HepG2 (cell line): Measurements from ENCODE around the gene RIN3. TPM values are rescaled to one million over a fixed set of nuclear protein-coding genes. Genes with fewer than 3 reads are reported as not detected.

Source experiments
- ATAC-seq: fragments of 200-7000 bp; cut with Tn5 transposase; 3 replicates; pipeline ENCODE4 v1.9.1; 2020; ENCODE audit warnings: mild to moderate bottlenecking, moderate library complexity
- BruUV-seq: library from RNA; stranded (reverse); fragments of 400-500 nt; replicated peaks from 2 replicates; lab custom pipeline; 2021; lab: Mats Ljungman, UMichigan
- CTCF ChIA-PET: fragments of 300-600 bp; formaldehyde crosslinking; extraction: SDS; loops from one replicate; lab custom pipeline; 2021; ENCODE audit warnings: low total read pairs, inconsistent platforms, low intra/inter-chr PET ratio; lab: Yijun Ruan, JAX
- POLR2A ChIA-PET: fragments of 350-600 bp; sonication (Branson Sonifier 250); formaldehyde crosslinking; loops from one replicate; lab custom pipeline; 2020; ENCODE audit warnings: antibody characterized with exemption, inconsistent platforms; lab: Yijun Ruan, JAX
- DNase-seq: peaks from one replicate; pipeline ENCODE4 v3.0.0-alpha.2; 2015; ENCODE audit warnings: low spot score
- FAIRE-seq: peaks from 3 replicates; lab custom pipeline; 2011; peaks lifted over from hg19 to GRCh38; lab: Jason Lieb, UNC
- H2AFZ ChIP-seq: one replicate; pipeline ENCODE4 v1.6.1; 2011; ENCODE audit warnings: low read length, inconsistent platforms
- H3K27ac ChIP-seq: fragments of 300-600 bp; 3 replicates; pipeline ENCODE4 v1.8.0; 2011; ENCODE audit warnings: mixed run types, mild to moderate bottlenecking, mixed read lengths, low read length, inconsistent platforms; ENCODE audit not compliant: insufficient read depth; ENCODE audit errors: extremely low read length
- H3K27me3 ChIP-seq, 2 experiments: fragments of 200-600 bp in 1 of 2; 2 replicates in 1 of 2; 3 replicates in 1 of 2; pipeline versions ENCODE4 v1.6.0 to v1.8.0; 2011; ENCODE audit warnings: low read length in 2 of 2, mild to moderate bottlenecking in 2 of 2, moderate library complexity in 2 of 2, inconsistent platforms in 1 of 2; ENCODE audit not compliant: insufficient read depth in 2 of 2, control insufficient read depth in 1 of 2
- H3K36me3 ChIP-seq, 2 experiments: fragments of 200-600 bp in 1 of 2; replicated peaks in 1 of 2; 2 replicates in 1 of 2; 3 replicates in 1 of 2; pipeline versions ENCODE4 v1.5.1 to v1.8.0; 2011; ENCODE audit warnings: low read length in 2 of 2, inconsistent platforms in 1 of 2; ENCODE audit not compliant: insufficient read depth in 2 of 2, control insufficient read depth in 1 of 2
- H3K4me1 ChIP-seq: 2 replicates; pipeline ENCODE4 v1.5.1; 2012; ENCODE audit warnings: low read length, inconsistent platforms; ENCODE audit not compliant: insufficient read depth
- H3K4me2 ChIP-seq: 2 replicates; pipeline ENCODE4 v1.6.0; 2011; ENCODE audit warnings: low read depth, low read length, inconsistent platforms
- H3K4me3 ChIP-seq, 3 experiments: fragments of 200-600 bp in 1 of 3; sonication (generic), shearing (Covaris generic) in 1 of 3; replicated peaks in 1 of 3; 2 replicates each; pipeline ENCODE4 v1.5.1; 2011 to 2016; ENCODE audit warnings: low read length in 3 of 3, inconsistent platforms in 2 of 3, low read depth in 2 of 3, mild to moderate bottlenecking in 2 of 3, control low read depth in 1 of 3, mixed read lengths in 1 of 3; ENCODE audit not compliant: insufficient read depth in 1 of 3
- H3K79me2 ChIP-seq: one replicate; pipeline ENCODE4 v1.6.1; 2011; ENCODE audit warnings: low read length, inconsistent platforms; ENCODE audit not compliant: insufficient read depth
- H3K9ac ChIP-seq: 2 replicates; pipeline ENCODE4 v1.6.0; 2011; ENCODE audit warnings: mild to moderate bottlenecking, low read depth, low read length, inconsistent platforms; ENCODE audit not compliant: insufficient read depth
- H3K9me3 ChIP-seq: 2 replicates; pipeline ENCODE4 v1.5.1; 2012; ENCODE audit warnings: mild to moderate bottlenecking, low read length
- H4K20me1 ChIP-seq: 2 replicates; pipeline ENCODE4 v1.6.0; 2011; ENCODE audit warnings: inconsistent platforms, mild to moderate bottlenecking, low read length, moderate library complexity; ENCODE audit not compliant: insufficient read depth
- GABPA ChIP-seq, 2 experiments: IDR thresholded peaks; 2 replicates each; pipeline ENCODE4 v1.6.1; 2011 to 2016; ENCODE audit warnings: low read depth in 2 of 2, low read length in 1 of 2, missing biosample characterization in 1 of 2, missing genetic modification characterization in 1 of 2
- MEF2D ChIP-seq: sonication (generic); formaldehyde crosslinking; IDR thresholded peaks from 2 replicates; pipeline ENCODE4 v1.5.1; 2020; ENCODE audit warnings: mild to moderate bottlenecking, missing genetic modification reagents
- PAX8 ChIP-seq: sonication (generic); formaldehyde crosslinking; IDR thresholded peaks from 2 replicates; pipeline ENCODE4 v1.8.0; 2022; ENCODE audit warnings: mild to moderate bottlenecking, missing genetic modification reagents, borderline replicate concordance
- PTBP1 ChIP-seq: fragments of 200-400 bp; formaldehyde crosslinking; IDR thresholded peaks from 2 replicates; pipeline ENCODE4 v1.6.1; 2018; ENCODE audit warnings: low read length, low read depth; ENCODE audit not compliant: poor library complexity, severe bottlenecking
- SOX13 ChIP-seq, 3 experiments: fragments of 450-650 bp in 1 of 3; sonication (generic) in 1 of 3; formaldehyde crosslinking in 1 of 3; IDR thresholded peaks in 2 of 3; conservative IDR thresholded peaks in 1 of 3; 2 replicates each; pipeline versions ENCODE4 v1.5.0 to v1.6.1; 2016 to 2020; ENCODE audit warnings: antibody characterized with exemption in 1 of 3, mild to moderate bottlenecking in 1 of 3, missing compliant biosample characterization in 1 of 3, missing genetic modification reagents in 1 of 3, moderate library complexity in 1 of 3
- ZFAT ChIP-seq: sonication (generic); formaldehyde crosslinking; conservative IDR thresholded peaks from 2 replicates; pipeline ENCODE4 v1.8.1; 2023; ENCODE audit warnings: missing genetic modification reagents, inconsistent platforms
- ZFYVE20 ChIP-seq: sonication (generic); formaldehyde crosslinking; IDR thresholded peaks from 2 replicates; pipeline ENCODE4 v1.8.0; 2023; ENCODE audit warnings: low read depth, mild to moderate bottlenecking, moderate library complexity, missing genetic modification reagents, borderline replicate concordance
- ZKSCAN1 ChIP-seq: fragments of 150-350 bp; IDR thresholded peaks from 2 replicates; pipeline ENCODE4 v1.6.1; 2014; ENCODE audit warnings: low read length
- ZMYM3 ChIP-seq: sonication (generic); formaldehyde crosslinking; IDR thresholded peaks from 2 replicates; pipeline ENCODE4 v1.5.1; 2020; ENCODE audit warnings: mild to moderate bottlenecking, missing genetic modification reagents
- ZNF292 ChIP-seq: sonication (generic); formaldehyde crosslinking; IDR thresholded peaks from 2 replicates; pipeline ENCODE4 v1.8.1; 2022; ENCODE audit warnings: mild to moderate bottlenecking, low read depth, missing genetic modification reagents, borderline replicate concordance
- ZNF563 ChIP-seq: sonication (generic); formaldehyde crosslinking; IDR thresholded peaks from 2 replicates; pipeline ENCODE4 v1.8.0; 2022; ENCODE audit warnings: mild to moderate bottlenecking, moderate library complexity, missing genetic modification reagents
- WGBS: methylation state at CpG from one replicate; pipeline ENCODE4 v1.1.6; 2017; ENCODE audit warnings: low lambda C conversion rate; 5-methylcytosine and 5-hydroxymethylcytosine counted together
- in situ Hi-C: cut with HindIII; loops from 2 replicates; pipeline ENCODE4 v1.10.0; 2017; ENCODE audit warnings: low pct_unique_long_range_greater_than_20kb; ENCODE audit not compliant: extremely low pct_ligation_motif_present
- intact Hi-C: fragments of 100-400 bp; cut with micrococcal nuclease; formaldehyde crosslinking; loops from one replicate; pipeline ENCODE4 v1.10.0; 2022; ENCODE audit not compliant: unreplicated experiment
- polyA plus RNA-seq, 8 experiments: library from polyadenylated mRNA; depleted of rRNA in 3 of 8; stranded (reverse) in 7 of 8; unstranded in 1 of 8; fragments of >200 nt; fragmentation: Illumina TruSeq in 4 of 8; extraction: Trizol in 4 of 8; gene quantifications; 2 replicates each; pipeline versions ENCODE4 v1.2.1 to v1.2.3, GENCODE V29; 2011 to 2016; ENCODE audit warnings: low read depth in 4 of 8, missing spikeins in 1 of 8, mixed read lengths in 1 of 8; ENCODE audit not compliant: insufficient read depth in 1 of 8
- total RNA-seq, 5 experiments: library from RNA; depleted of rRNA; stranded (reverse); fragments of >200 nt; fragmentation: Illumina TruSeq; extraction: Trizol; gene quantifications; 2 replicates each; pipeline ENCODE4 v1.2.3, GENCODE V29; 2016; ENCODE audit warnings: low read depth in 1 of 5
- TF ChIP-seq, protein P1 (sequence below): sonication (generic); formaldehyde crosslinking; IDR thresholded peaks from 2 replicates; pipeline ENCODE4 v1.4.0; 2020; ENCODE audit warnings: missing genetic modification reagents, borderline replicate concordance
- TF ChIP-seq, protein P2 (sequence below): sonication (generic); formaldehyde crosslinking; IDR thresholded peaks from 2 replicates; pipeline ENCODE4 v1.5.0; 2020; ENCODE audit warnings: mild to moderate bottlenecking, missing genetic modification reagents

Gene RIN3
- total and polyA plus RNA-seq, 2 of the 13 experiments (the other 11 are each of a cell fraction or from before 2014, with no cell fraction given), result 2.3 to 3.6 TPM

DNA sequence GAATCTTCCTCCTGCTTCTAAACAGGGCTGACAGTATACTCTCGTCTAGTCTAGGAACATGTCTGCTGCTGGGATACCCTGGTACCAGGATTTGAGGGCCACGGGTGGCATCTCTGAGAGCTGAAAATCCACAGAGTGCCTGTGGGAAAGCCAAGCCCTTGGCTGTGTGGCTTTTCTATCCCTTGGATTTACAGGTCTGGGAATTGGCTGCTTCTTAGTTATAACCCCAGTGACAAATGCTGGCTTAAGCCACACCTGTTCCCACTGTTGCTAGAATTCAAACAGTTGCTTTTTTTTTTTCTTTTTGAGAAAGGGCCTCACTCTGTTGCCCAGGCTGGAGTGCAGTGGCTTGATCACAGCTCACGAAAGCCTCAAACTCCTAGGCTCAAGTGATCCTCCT lies 14.3 kb upstream of the RIN3 start:
- Histone ChIP-seq H3K27me3 (peaks cover 0 to 5% of the 10 kb centered on the region in 2 experiments; a peak in 1 of 5 replicates), H3K9ac (no peak overlapping the region), H3K9me3 (no peaks in the 10 kb centered on the region), H2AFZ (no peak overlapping the region), H3K4me1 (peaks cover 55% of the 10 kb centered on the region), H3K27ac (no peak overlapping the region), H3K4me2 (no peak overlapping the region), H3K79me2 (no peaks in the 10 kb centered on the region), H4K20me1 (no peaks in the 10 kb centered on the region), H3K4me3 (no peak overlapping the region), H3K36me3 (no peaks in the 10 kb centered on the region)
- 62% methylated on average over 2 of the region's 3 CpGs for WGBS
- FAIRE-seq, result no peak
- no peak for TF ChIP-seq MEF2D (CRISPR knock-in tag)
- no peak for TF ChIP-seq ZFYVE20 (CRISPR knock-in tag)
- TF ChIP-seq ZNF563, result no peak
- no peak for TF ChIP-seq ZMYM3 (CRISPR knock-in tag)
- TF ChIP-seq PTBP1, result no peak
- no peak for TF ChIP-seq ZFAT (CRISPR knock-in tag)
- TF ChIP-seq SOX13 (IDR thresholded peaks at IDR 0.05), result no peak
- no peak for TF ChIP-seq SOX13 (CRISPR knock-in tag; conservative IDR thresholded peaks at IDR 0.05 in 1 of 2, IDR thresholded peaks at IDR 0.05 in 1 of 2)
- no peak for TF ChIP-seq ZKSCAN1
- BruUV-seq, result no TSS peak
- POLR2A ChIA-PET, result no interaction called here
- in situ Hi-C loops (no loop called here), intact Hi-C loops (no loop called here)
- DNase-seq, result no peak
- CTCF ChIA-PET, result no interaction called here
- no peak for ATAC-seq

DNA sequence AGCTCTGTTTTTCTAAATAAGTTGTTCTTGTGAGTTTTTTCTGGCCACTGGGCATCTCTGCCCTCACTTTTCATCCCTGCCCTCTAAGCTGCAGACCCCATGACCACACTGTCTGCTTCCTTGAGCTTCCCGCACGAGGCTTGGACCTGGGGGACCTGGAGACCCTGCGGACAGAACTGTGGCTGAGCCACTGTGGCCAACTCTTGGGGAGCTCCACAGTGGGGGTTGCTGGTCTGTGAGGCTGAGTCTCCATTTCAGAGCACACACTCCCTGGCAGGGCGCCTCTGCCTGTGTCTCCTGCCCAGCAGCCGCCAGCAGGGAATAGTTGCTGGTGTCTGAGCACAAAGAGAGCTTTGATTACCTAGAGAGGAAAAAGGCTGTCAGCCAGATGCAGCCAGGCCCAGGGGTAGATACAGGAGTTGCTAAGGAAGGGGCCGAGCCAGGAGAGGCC lies 13.1 kb upstream of the RIN3 start:
- Histone ChIP-seq H3K27ac (no peak overlapping the region), H3K9me3 (no peaks in the 10 kb centered on the region), H3K27me3 (peaks cover 0 to 4% of the 10 kb centered on the region in 2 experiments; a peak in 1 of 5 replicates), H3K79me2 (no peaks in the 10 kb centered on the region), H2AFZ (no peak overlapping the region), H3K4me3 (peak overlapping the region in 1 of 3 experiments; percentile 22; a peak in 1 of 6 replicates), H3K4me2 (peak overlapping the region; percentile 46), H3K36me3 (no peaks in the 10 kb centered on the region), H3K9ac (no peak overlapping the region), H4K20me1 (no peaks in the 10 kb centered on the region), H3K4me1 (peaks cover 62% of the 10 kb centered on the region)
- intact Hi-C loops, result no loop called here
- ChIA-PET POLR2A (no interaction called here), CTCF (no interaction called here)
- BruUV-seq, result no TSS peak
- ATAC-seq (peak; percentile 80), FAIRE-seq (no peak), DNase-seq (peak; percentile 67)
- 13% methylated on average over 4 of the region's 6 CpGs for WGBS
- in situ Hi-C loops, result no loop called here
- TF ChIP-seq, protein P1, sequence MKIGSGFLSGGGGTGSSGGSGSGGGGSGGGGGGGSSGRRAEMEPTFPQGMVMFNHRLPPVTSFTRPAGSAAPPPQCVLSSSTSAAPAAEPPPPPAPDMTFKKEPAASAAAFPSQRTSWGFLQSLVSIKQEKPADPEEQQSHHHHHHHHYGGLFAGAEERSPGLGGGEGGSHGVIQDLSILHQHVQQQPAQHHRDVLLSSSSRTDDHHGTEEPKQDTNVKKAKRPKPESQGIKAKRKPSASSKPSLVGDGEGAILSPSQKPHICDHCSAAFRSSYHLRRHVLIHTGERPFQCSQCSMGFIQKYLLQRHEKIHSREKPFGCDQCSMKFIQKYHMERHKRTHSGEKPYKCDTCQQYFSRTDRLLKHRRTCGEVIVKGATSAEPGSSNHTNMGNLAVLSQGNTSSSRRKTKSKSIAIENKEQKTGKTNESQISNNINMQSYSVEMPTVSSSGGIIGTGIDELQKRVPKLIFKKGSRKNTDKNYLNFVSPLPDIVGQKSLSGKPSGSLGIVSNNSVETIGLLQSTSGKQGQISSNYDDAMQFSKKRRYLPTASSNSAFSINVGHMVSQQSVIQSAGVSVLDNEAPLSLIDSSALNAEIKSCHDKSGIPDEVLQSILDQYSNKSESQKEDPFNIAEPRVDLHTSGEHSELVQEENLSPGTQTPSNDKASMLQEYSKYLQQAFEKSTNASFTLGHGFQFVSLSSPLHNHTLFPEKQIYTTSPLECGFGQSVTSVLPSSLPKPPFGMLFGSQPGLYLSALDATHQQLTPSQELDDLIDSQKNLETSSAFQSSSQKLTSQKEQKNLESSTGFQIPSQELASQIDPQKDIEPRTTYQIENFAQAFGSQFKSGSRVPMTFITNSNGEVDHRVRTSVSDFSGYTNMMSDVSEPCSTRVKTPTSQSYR, result no peak
- TF ChIP-seq ZNF292 (peak; percentile 59; the same call in 1 of the 2 replicates), GABPA (IDR thresholded peaks at IDR 0.05; ENCODE audit: low read depth, low read length) (no peak), GABPA (CRISPR knock-in tag; IDR thresholded peaks at IDR 0.05; ENCODE audit: low read depth) (no peak), PAX8 (CRISPR knock-in tag) (no peak)
- TF ChIP-seq, protein P2, sequence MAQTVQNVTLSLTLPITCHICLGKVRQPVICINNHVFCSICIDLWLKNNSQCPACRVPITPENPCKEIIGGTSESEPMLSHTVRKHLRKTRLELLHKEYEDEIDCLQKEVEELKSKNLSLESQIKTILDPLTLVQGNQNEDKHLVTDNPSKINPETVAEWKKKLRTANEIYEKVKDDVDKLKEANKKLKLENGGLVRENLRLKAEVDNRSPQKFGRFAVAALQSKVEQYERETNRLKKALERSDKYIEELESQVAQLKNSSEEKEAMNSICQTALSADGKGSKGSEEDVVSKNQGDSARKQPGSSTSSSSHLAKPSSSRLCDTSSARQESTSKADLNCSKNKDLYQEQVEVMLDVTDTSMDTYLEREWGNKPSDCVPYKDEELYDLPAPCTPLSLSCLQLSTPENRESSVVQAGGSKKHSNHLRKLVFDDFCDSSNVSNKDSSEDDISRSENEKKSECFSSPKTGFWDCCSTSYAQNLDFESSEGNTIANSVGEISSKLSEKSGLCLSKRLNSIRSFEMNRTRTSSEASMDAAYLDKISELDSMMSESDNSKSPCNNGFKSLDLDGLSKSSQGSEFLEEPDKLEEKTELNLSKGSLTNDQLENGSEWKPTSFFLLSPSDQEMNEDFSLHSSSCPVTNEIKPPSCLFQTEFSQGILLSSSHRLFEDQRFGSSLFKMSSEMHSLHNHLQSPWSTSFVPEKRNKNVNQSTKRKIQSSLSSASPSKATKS, result no peak
